ENCODE data around the gene CXCL17.
A peak's percentile ranks its signal among the peaks of the same experiment; 100 is the strongest.

CXCL17 gene

DNA sequence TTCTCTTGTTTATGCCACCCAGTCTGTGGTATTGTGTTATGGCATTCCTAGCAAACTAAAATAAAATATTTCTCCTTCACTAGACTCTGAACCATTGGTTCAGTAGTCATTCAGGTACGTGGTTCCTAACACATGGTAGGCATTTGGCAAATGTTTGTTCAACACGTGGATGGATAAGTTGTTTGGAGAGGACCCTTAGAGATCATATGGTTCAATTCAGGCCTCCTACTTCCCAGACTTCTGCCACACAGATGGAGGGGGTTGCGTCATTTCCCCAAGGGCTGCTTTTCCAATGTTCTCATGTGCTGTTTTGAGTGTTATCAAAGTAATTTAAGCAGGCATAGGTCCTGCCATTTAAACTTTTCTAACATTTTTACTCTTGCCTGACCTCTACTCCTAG is 6.7 kb downstream of the CXCL17 start:
- no peaks in the 10 kb centered on the region for H3K36me3 ChIP-seq
- no peak overlapping the region for H3K4me3 ChIP-seq (ENCODE audit: low read depth in 1 of 2, low read length in 1 of 2)
- H3K4me1 ChIP-seq (ENCODE audit: control insufficient read depth in 1 of 2, insufficient read depth in 1 of 2, low read depth in 1 of 2, low read length in 1 of 2): peaks cover 8 to 13% of the 10 kb centered on the region in 2 experiments
- no peak for TF ChIP-seq CTCF (IDR thresholded peaks at IDR 0.05)
- H3K9me3 ChIP-seq: no peaks in the 10 kb centered on the region
- H3K27ac ChIP-seq: no peak overlapping the region
- H3K27me3 ChIP-seq: no peaks in the 10 kb centered on the region

DNA sequence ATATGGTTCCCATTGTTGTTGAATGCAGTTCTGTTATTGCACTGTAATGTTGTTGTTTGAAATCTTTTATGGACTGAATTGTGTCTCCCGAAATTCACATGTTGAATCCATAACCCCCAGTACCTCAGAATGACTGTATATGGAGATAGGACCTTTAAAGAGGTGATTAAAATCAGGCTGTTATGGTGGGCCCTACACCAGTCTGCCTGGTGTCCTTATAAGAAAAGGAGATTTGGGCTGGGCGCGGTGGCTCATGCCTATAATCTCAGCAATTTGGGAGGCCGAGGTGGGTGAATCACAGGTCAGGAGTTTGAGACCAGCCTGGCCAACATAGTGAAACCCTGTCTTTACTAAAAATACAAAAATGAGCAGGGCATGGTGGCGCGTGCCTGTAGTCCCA is 7.4 kb downstream of the CXCL17 start:
- H3K27ac ChIP-seq: no peak overlapping the region
- peaks cover 1 to 6% of the 10 kb centered on the region in 2 experiments for H3K4me1 ChIP-seq (ENCODE audit: control insufficient read depth in 1 of 2, insufficient read depth in 1 of 2, low read depth in 1 of 2, low read length in 1 of 2)
- H3K4me3 ChIP-seq (ENCODE audit: low read depth in 1 of 2, low read length in 1 of 2): no peak overlapping the region
- TF ChIP-seq CTCF (IDR thresholded peaks at IDR 0.05): no peak
- H3K9me3 ChIP-seq: no peaks in the 10 kb centered on the region
- H3K36me3 ChIP-seq: no peaks in the 10 kb centered on the region
- H3K27me3 ChIP-seq: no peaks in the 10 kb centered on the region

DNA sequence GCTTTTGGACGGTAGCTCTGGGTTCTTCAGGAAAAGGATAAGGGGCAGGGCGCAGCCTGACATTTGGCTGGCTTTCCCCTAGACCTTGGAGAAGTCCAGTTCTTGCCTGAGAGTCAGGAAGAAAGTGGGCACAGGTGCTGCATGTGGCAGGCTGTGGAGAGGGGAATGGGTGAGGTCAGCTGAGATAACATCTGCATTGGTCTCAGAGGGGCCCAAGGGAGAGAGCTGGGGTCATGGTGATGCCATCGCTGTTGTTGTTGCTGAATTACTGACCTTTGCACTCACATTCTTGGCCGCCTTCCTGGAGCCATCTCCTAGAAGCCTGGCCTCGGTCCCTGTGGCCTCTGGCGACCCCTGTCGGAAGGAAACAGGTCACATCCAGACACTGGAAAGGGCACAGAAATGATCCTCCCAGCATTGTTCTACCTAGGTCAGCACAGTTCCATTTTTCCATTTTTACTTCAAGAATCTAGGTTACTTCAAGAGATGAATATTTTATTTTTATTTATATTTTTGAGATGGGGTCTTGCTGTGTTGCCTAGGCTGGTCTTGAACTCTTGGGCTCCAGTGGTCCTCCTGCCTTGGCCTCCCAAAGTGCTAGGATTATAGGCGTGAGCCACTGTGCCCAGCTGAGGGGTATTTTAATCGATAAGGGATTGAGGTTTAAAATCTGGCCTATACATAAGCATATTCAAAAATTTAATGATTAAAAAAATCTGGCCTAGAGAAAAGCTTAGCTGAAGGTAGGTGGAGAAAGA is 9.1 kb downstream of the CXCL17 start:
- H3K9me3 ChIP-seq: no peaks in the 10 kb centered on the region
- peaks cover 0 to 3% of the 10 kb centered on the region in 2 experiments for H3K4me1 ChIP-seq (ENCODE audit: control insufficient read depth in 1 of 2, insufficient read depth in 1 of 2, low read depth in 1 of 2, low read length in 1 of 2)
- peak; percentile 52 for TF ChIP-seq CTCF (IDR thresholded peaks at IDR 0.05)
- H3K27me3 ChIP-seq: no peaks in the 10 kb centered on the region
- H3K27ac ChIP-seq: no peak overlapping the region
- H3K36me3 ChIP-seq: no peaks in the 10 kb centered on the region
- H3K4me3 ChIP-seq (ENCODE audit: low read depth in 1 of 2, low read length in 1 of 2): no peak overlapping the region

GRCh38 chr19:42431486-42431885 is 11.3 kb downstream of the CXCL17 start:
- H3K27ac ChIP-seq: no peak overlapping the region

GRCh38 chr19:42428676-42429075 is 14.1 kb downstream of the CXCL17 start:
- H3K4me3 ChIP-seq (ENCODE audit: low read depth in 1 of 2, low read length in 1 of 2): no peak overlapping the region
- H3K27me3 ChIP-seq: peaks cover 15% of the 10 kb centered on the region
- no peak overlapping the region for H3K27ac ChIP-seq
- no peaks in the 10 kb centered on the region for H3K36me3 ChIP-seq
- peaks cover 19 to 22% of the 10 kb centered on the region in 2 experiments for H3K4me1 ChIP-seq (ENCODE audit: control insufficient read depth in 1 of 2, insufficient read depth in 1 of 2, low read depth in 1 of 2, low read length in 1 of 2)
- TF ChIP-seq CTCF (IDR thresholded peaks at IDR 0.05): no peak
- no peaks in the 10 kb centered on the region for H3K9me3 ChIP-seq

More at GRCh38 chr19:42431486-42431885, 11.3 kb downstream of the CXCL17 start:
- Histone ChIP-seq H3K36me3 (no peaks in the 10 kb centered on the region), H3K27me3 (no peaks in the 10 kb centered on the region), H3K9me3 (no peaks in the 10 kb centered on the region), H3K4me1 (ENCODE audit: control insufficient read depth in 1 of 2, insufficient read depth in 1 of 2, low read depth in 1 of 2, low read length in 1 of 2) (no peaks in the 10 kb centered on the region), H3K4me3 (ENCODE audit: low read depth in 1 of 2, low read length in 1 of 2) (no peak overlapping the region)
- TF ChIP-seq CTCF (IDR thresholded peaks at IDR 0.05): no peak
